Astrocyte of the cerebellum (primary cell): ENCODE measurements around the gene RACGAP1.

Experiments used
- DNase-seq: peaks from one replicate; pipeline ENCODE4 v3.0.0-alpha.2; 2011; ENCODE audit warnings: low read depth
- H3K4me3 ChIP-seq: 2 replicates; pipeline ENCODE4 v1.5.1; 2011; ENCODE audit warnings: mild to moderate bottlenecking, low read depth, low read length, moderate library complexity
- in situ Hi-C: cut with HindIII; loops from 2 replicates; pipeline ENCODE4 v1.10.0; 2017; ENCODE audit warnings: low sequenced_read_pairs
- TF ChIP-seq, protein P1 (sequence below): IDR thresholded peaks from 2 replicates; pipeline ENCODE4 v1.5.1; 2012; ENCODE audit warnings: low read length, low read depth, moderate library complexity, mild to moderate bottlenecking; ENCODE audit errors: missing control alignments

Gene RACGAP1

DNA sequence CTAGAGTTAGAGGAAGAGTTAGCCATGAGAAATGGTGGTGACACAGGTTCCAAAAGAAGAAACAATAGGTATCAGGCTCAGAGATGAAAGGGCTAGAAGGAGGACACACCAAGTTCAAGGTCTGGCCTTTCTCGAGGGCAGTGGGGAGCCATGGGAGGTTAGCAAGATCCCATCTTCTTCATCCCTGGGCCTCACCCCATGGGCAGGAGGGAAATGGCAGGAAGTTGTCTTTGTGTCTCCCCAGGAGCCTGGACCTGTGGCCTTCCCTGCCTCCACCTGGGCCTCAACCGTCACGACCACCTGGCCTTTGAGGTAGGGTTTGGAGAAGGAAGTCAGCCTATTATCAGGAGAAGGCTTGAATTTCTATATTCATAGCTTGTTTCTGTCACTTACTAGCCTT is 80.6 kb downstream of the RACGAP1 start:
- TF ChIP-seq, protein P1, sequence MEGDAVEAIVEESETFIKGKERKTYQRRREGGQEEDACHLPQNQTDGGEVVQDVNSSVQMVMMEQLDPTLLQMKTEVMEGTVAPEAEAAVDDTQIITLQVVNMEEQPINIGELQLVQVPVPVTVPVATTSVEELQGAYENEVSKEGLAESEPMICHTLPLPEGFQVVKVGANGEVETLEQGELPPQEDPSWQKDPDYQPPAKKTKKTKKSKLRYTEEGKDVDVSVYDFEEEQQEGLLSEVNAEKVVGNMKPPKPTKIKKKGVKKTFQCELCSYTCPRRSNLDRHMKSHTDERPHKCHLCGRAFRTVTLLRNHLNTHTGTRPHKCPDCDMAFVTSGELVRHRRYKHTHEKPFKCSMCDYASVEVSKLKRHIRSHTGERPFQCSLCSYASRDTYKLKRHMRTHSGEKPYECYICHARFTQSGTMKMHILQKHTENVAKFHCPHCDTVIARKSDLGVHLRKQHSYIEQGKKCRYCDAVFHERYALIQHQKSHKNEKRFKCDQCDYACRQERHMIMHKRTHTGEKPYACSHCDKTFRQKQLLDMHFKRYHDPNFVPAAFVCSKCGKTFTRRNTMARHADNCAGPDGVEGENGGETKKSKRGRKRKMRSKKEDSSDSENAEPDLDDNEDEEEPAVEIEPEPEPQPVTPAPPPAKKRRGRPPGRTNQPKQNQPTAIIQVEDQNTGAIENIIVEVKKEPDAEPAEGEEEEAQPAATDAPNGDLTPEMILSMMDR, result no peak
- DNase-seq, result no peak
- H3K4me3 ChIP-seq, result no peak overlapping the region
- in situ Hi-C loops, result loop anchor here (5.0 kb wide), 1 partner anchor 52 kb away; no protein-coding TSS in a partner anchor

DNA sequence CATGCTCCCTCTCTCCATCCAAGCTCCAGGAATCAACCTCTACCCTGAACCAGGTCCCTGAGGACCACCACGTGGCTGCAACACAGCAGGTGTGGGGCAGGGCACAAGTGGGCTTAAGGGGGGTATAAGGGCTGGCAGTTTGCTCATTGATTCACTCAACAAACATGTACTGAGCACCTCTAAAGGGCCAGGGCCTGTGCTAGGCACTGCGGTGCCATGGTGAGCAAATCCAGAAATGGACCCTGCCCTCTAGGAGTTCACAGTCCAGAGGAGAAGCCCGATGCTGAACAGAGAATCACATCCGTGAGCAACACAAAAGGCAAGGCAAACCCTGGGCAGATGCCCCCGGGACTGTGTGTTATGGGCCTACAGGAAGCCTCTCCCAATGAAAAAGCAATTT is 81.2 kb downstream of the RACGAP1 start:
- in situ Hi-C loops, result loop anchor here (5.0 kb wide), 1 partner anchor 52 kb away; no protein-coding TSS in a partner anchor
- H3K4me3 ChIP-seq, result no peak overlapping the region
- TF ChIP-seq, protein P1, result no peak
- DNase-seq, result no peak

DNA sequence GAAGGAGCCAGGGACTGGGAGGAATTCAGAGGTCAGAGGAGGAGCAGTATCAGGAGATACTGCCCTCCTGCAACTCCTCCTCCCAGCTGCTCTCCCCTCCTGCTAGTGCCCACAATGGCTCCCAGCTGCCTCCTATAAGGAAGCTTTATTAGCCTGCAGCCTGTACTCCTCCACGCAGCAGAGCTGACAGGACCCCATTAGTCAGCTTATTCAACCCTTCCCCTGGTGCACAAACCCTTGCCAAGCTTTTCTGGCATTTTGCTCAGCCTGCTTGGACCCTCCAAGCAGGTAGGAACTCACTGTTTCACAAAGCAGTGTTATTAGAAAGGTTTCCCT is 81.7 kb downstream of the RACGAP1 start:
- no peak overlapping the region for H3K4me3 ChIP-seq
- TF ChIP-seq, protein P1, result no peak
- DNase-seq, result no peak
- in situ Hi-C loops, result loop anchor here (5.0 kb wide), 1 partner anchor 51 kb away; no protein-coding TSS in a partner anchor

DNA sequence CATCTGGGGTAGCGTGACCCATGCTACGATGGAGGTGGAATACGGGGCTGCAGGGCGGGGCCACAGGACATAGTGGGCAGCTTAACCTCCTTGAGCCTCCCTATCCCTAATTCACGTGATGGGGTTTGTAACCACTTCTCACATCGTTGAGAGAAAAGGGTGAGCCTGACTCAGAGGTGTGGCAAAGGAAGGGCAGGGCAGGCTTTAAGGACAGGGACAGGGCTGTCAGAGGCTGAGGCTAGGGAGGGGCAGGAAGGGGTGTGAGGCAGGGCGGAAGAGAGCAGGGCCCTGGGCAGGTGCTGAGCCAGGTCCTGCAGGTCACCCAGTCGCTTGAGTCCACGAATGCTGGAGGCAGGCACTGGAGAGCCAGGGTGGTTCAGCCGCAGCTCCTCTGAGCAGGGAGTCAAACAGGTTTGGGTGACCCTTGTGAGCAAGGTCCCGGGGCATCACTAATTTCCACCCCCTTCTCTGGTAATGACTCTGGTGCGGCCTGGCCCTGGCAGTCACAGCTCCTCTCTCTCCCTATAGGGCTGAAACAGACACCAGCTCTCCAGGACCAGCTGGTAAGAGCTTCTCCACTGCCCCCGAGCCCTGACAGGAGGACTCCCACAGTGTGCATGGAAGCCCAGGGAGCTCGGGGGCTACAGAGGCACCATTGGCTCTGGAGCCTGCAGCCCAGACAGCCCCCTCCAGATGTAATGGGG is 82.2 kb downstream of the RACGAP1 start:
- DNase-seq, result no peak

DNA sequence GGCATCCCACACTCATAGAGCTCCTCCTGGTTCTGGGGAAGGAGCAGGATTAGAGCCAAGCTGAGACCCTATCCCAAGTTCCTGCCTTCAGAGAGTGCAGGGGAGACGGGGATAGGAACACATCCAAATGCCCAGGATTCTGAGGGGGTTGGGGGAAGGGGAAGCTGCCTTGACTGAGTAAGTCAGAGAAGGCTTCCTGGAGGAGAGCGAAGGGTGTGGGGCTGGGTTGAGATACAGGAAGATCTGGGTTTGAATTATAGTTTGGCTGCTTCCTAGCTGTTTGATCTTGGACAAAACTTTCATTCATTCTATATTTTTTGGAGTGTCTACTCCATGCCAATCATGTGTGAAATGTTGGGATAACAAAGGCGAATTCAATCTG is 82.8 kb downstream of the RACGAP1 start:
- in situ Hi-C loops, result loop anchor here (5.0 kb wide), 1 partner anchor 50 kb away; no protein-coding TSS in a partner anchor
- no peak overlapping the region for H3K4me3 ChIP-seq
- DNase-seq, result no peak
- TF ChIP-seq, protein P1, result no peak

More for the DNA sequence above, 82.2 kb downstream of the RACGAP1 start:
- H3K4me3 ChIP-seq, result no peak overlapping the region
- TF ChIP-seq, protein P1, result no peak
- in situ Hi-C loops, result loop anchor here (5.0 kb wide), 1 partner anchor 51 kb away; no protein-coding TSS in a partner anchor

DNA sequence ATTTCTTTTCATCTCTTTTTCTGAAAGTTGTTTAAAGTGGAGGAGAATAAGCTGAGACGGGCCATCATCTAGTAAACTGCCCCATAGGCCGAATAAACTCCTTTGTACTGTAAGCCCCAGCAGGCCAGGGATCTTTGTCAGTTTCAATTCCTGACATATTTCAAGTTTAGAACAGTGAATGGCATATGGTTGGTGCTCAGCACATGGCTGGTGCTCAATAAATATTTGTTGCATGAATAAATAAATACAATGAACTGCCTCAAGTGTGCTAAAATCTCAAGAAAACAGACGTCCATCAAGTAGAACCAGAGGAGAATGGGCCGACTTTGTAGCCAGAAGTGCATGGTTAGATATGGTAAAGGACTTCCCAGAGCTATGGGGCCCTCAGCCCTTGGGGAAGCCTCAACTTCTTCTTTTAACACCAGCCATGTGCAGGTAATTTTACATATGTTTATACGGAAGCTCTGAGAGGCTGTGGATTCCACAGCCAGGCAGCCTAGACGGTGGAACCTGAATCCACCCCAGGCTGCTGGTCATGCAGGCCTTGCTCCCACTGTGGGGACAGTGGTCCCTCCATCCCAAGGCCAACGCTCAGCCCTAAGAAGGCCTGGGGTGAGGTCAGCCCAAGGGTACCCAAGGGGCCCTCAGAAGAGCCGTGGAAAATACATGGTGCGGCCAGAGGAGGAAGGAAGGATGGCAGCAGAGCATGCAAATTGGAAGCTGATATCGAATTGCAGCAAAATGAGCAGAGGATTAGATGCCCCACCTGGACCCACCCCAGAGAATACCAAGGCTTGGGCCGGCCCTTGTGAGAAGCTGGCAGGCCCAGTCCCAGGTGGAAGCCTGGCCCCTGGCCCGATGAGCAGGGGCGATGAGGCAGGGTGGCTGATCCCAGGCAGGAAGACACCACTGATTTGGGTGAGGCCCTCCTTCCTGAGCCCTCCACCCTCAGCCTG is 83.5 kb downstream of the RACGAP1 start:
- DNase-seq, result no peak
- TF ChIP-seq, protein P1, result no peak
- no peak overlapping the region for H3K4me3 ChIP-seq
- in situ Hi-C loops, result loop anchor here (5.0 kb wide), 1 partner anchor 50 kb away; no protein-coding TSS in a partner anchor
